Mucosa of descending colon (tissue), 3 donors: ENCODE data around the gene CHAT. TPM values are rescaled to one million over a fixed set of nuclear protein-coding genes. Genes with fewer than 3 reads are reported as not detected.

Source experiments
- ATAC-seq: fragments of 200-7000 bp; cut with Tn5 transposase; one replicate; pipeline ENCODE4 v1.9.1; 2020; ENCODE audit warnings: mild to moderate bottlenecking, moderate library complexity
- DNase-seq, 3 donors: peaks; one replicate each; pipeline ENCODE4 v3.0.0-alpha.2; 2020
- H3K36me3 ChIP-seq: fragments of 200-600 bp; one replicate; pipeline ENCODE4 v1.8.0; 2021; ENCODE audit warnings: low read depth, mild to moderate bottlenecking
- H3K4me1 ChIP-seq: fragments of 200-600 bp; one replicate; pipeline ENCODE4 v1.8.0; 2021; ENCODE audit warnings: low read depth, mild to moderate bottlenecking
- H3K4me3 ChIP-seq: fragments of 200-600 bp; one replicate; pipeline ENCODE4 v1.8.0; 2021; ENCODE audit warnings: mild to moderate bottlenecking
- H3K9me3 ChIP-seq: fragments of 200-600 bp; one replicate; pipeline ENCODE4 v1.8.0; 2021; ENCODE audit warnings: mild to moderate bottlenecking
- intact Hi-C, 2 donors: fragments of 100-400 bp; cut with DNase I in 1 of 2; cut with micrococcal nuclease in 1 of 2; formaldehyde crosslinking; loops; one replicate each; pipeline versions ENCODE4 v1.11.0 to v1.11.1; 2022; cut with DNase I, micrococcal nuclease
- total RNA-seq, 3 donors: library from RNA; stranded (reverse); fragmentation: NEBNext Ultra II Directional in 2 of 3; extraction: Animal tissue kit (Norgen Biotek cat#: 25700) in 2 of 3; gene quantifications; one replicate each; pipeline versions ENCODE4 v1.2.1 to v1.2.4, GENCODE V29; 2021 to 2023
- TF ChIP-seq, protein P1 (sequence below): fragments of 200-600 bp; IDR thresholded peaks from one replicate; pipeline ENCODE4 v1.8.0; 2022; ENCODE audit warnings: antibody characterized with exemption, mild to moderate bottlenecking
- donor health status: DM: no; HTN: no; CAD: no; lungs with moderate emphysema.
- donor health status: DM: no; HTN: no; CAD: no.
- donor health status: DM: no; HTN: yes; CAD: no.

CHAT gene
- total RNA-seq, 3 donors from 2014 or later = 0.61 to 1.6 (median 0.84) TPM

DNA sequence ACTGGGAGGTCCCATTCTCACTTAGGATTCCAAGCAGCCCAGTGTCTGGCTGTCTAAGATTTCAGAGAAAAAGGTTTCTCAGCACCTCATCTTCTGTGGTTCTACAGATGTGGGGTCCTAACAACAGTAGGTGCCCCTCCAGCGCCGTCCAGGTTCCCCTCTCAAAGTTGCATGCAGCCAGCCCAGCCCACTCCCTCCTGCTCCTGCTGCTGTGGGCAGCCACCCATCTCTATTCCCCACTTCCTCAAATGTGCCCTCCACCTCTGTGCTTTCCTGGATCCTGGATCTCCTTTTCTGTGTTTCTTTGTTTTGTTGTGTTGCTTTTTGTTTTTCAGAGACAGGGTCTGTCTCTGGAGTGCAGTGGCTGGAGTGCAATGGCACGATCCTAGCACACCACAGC lies 17.0 kb upstream of the CHAT start:
- no peak for ATAC-seq

DNA sequence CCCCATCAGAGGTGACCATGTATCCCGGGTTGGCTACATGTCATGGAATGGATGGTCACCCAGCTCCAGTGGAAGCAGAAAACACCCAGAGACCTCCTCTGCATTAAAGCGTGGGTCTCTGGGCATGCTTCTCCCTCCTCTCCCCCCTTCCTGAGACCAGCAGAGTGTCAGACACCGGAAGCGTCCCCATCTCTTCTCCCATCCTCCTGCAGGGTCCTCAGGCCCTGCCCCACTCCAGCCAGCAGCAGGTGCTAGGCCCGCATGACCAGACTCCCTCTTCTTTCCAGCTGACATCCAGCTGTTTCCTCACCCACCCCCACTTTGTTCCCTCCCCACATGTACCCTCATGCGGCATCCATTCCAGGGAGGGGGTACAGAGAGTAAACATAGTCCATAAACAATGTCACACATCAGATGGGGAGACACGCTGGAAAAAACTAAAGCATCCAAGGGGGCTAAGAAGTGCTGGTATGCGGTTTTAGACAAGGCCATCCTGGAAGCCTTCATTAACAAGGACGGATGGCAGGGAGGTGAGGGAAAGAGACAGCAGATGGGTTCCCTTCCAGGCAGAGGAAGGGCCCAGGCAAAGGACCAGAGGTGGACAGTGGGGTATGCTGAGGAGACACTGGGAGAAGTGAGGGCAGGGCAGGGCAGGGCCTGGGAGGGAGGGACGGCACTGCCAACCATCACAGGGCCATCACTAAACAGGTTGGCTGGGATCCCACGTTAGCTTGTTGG lies 16.2 kb upstream of the CHAT start:
- Histone ChIP-seq H3K4me1 (no peaks in the 10 kb centered on the region), H3K9me3 (no peaks in the 10 kb centered on the region), H3K4me3 (no peak overlapping the region), H3K36me3 (no peaks in the 10 kb centered on the region)
- no peak for DNase-seq
- ATAC-seq = no peak
- intact Hi-C loops = loop anchor here in 1 of 2 donors (10.0 kb wide), 1 partner anchor 627 kb away; no protein-coding TSS in a partner anchor
- TF ChIP-seq, protein P1, sequence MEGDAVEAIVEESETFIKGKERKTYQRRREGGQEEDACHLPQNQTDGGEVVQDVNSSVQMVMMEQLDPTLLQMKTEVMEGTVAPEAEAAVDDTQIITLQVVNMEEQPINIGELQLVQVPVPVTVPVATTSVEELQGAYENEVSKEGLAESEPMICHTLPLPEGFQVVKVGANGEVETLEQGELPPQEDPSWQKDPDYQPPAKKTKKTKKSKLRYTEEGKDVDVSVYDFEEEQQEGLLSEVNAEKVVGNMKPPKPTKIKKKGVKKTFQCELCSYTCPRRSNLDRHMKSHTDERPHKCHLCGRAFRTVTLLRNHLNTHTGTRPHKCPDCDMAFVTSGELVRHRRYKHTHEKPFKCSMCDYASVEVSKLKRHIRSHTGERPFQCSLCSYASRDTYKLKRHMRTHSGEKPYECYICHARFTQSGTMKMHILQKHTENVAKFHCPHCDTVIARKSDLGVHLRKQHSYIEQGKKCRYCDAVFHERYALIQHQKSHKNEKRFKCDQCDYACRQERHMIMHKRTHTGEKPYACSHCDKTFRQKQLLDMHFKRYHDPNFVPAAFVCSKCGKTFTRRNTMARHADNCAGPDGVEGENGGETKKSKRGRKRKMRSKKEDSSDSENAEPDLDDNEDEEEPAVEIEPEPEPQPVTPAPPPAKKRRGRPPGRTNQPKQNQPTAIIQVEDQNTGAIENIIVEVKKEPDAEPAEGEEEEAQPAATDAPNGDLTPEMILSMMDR = no peak

More for the DNA sequence above, 17.0 kb upstream of the CHAT start:
- intact Hi-C loops = loop anchor here in 1 of 2 donors (10.0 kb wide), 1 partner anchor 628 kb away; no protein-coding TSS in a partner anchor
- H3K4me3 ChIP-seq = no peak overlapping the region
- H3K9me3 ChIP-seq = no peaks in the 10 kb centered on the region
- H3K4me1 ChIP-seq = no peaks in the 10 kb centered on the region
- no peaks in the 10 kb centered on the region for H3K36me3 ChIP-seq
- TF ChIP-seq, protein P1 = no peak
- DNase-seq = no peak

DNA sequence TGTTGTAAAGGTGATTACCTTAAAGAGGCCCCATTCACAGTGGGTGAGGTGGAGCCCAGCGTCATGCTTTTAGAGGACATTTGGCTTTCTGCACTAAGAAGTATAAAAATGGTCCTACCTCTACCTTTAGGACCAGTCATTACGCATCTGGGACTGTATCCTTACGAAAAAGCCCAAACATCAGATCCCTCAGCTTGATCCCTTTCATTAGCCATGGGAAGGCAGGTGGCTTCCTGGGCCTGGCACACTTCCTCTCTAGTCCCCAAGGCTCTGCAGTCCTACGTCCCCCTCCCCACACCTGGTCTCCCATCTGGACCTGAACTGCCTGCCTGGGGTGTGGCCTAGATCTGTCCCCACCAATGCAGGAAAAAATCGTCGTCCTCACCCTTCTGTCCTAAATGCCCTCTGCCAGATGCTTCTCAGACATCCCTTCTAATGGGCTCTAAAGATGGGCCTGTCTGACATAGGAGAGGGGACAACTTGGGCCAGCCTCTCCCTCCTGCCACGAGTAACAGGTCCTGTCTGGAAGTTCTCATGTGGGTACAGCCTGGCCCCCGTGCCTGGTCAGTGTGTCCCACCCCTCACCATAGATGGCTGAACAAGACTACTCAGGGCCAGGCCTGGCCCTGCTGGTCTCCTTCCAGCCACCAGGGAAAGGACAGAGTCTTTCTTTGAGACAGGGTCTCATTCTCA lies 15.5 kb upstream of the CHAT start:
- no peaks in the 10 kb centered on the region for H3K36me3 ChIP-seq
- TF ChIP-seq, protein P1 = no peak
- ATAC-seq = no peak
- intact Hi-C loops = loop anchor here in 1 of 2 donors (10.0 kb wide), 1 partner anchor 626 kb away; no protein-coding TSS in a partner anchor
- H3K4me1 ChIP-seq = no peaks in the 10 kb centered on the region
- H3K9me3 ChIP-seq = no peaks in the 10 kb centered on the region
- no peak for DNase-seq
- H3K4me3 ChIP-seq = no peak overlapping the region

DNA sequence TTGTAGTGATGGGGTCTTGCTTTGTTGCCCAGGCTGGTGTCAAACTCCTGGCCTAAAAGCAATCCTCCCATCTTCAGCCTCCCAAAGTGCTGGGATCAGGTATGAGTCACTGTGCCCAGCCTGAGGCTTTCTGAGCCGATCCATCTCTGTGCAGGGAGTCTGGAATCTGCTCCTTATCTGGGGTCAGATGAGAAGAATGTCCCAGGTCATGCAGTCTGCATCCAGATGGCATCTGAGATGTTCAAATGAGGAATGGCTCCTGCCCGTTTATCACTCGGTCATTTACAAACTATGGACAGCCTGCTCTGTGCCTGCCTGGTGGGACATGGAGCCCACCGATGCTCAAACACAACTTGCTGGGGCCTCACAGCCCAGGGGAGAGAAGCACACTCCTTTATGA lies 14.9 kb upstream of the CHAT start:
- Histone ChIP-seq H3K4me3 (no peak overlapping the region), H3K4me1 (no peaks in the 10 kb centered on the region), H3K9me3 (no peaks in the 10 kb centered on the region), H3K36me3 (no peaks in the 10 kb centered on the region)
- TF ChIP-seq, protein P1 = no peak
- no peak for DNase-seq
- ATAC-seq = no peak
- intact Hi-C loops = loop anchor here in 1 of 2 donors (10.0 kb wide), 1 partner anchor 626 kb away; no protein-coding TSS in a partner anchor

DNA sequence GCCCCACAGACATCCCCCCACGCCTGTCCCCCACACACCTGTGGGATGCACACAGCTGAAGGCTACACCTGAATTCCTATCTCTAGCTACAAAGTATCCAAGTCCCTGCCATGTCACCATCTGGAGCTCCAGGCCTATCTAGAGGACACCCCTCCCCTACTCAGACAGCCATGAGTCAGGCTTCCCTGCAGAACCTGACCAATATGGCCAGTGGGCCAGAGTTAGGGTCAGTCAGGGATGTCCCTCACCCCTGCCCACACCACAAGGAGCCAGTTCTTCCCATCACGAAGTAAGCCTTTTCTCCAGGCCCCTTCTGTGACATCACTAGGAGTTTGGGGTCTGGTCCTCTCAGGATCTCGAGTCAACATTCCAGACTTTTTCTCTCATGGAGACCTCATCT lies 14.3 kb upstream of the CHAT start:
- Histone ChIP-seq H3K4me1 (no peaks in the 10 kb centered on the region), H3K9me3 (no peaks in the 10 kb centered on the region), H3K36me3 (no peaks in the 10 kb centered on the region), H3K4me3 (no peak overlapping the region)
- ATAC-seq = no peak
- TF ChIP-seq, protein P1 = no peak
- DNase-seq = no peak
- intact Hi-C loops = loop anchor here in 1 of 2 donors (10.0 kb wide), 1 partner anchor 625 kb away; no protein-coding TSS in a partner anchor
